ENCODE measurements around the gene PSMD1.

- TF ChIP-seq PKNOX1 (IDR thresholded peaks at IDR 0.05) (no peak), NFRKB (IDR thresholded peaks at IDR 0.05) (no peak), BHLHE40 (IDR thresholded peaks at IDR 0.05; ENCODE audit: borderline replicate concordance) (no peak), ZNF384 (IDR thresholded peaks at IDR 0.05) (no peak), CTBP1 (IDR thresholded peaks at IDR 0.05; ENCODE audit: borderline replicate concordance) (no peak), TARDBP (IDR thresholded peaks at IDR 0.05) (no peak), FOXM1 (IDR thresholded peaks at IDR 0.05; ENCODE audit: borderline replicate concordance) (no peak)
These were observed 132.5 kb downstream of the PSMD1 start for GRCh38 chr2:231189171-231189530.

All from HEK293T (cell line).